NB4 (cell line): Measurements from ENCODE around the gene RSPO3.

ENCODE experiments used
- MAX ChIP-seq: IDR thresholded peaks from 2 replicates; pipeline ENCODE4 v1.6.1; 2011; ENCODE audit warnings: low read depth, low read length
- MYC ChIP-seq: IDR thresholded peaks from 2 replicates; pipeline ENCODE4 v1.6.1; 2011; ENCODE audit warnings: low read depth, low read length
- POLR2A ChIP-seq: IDR thresholded peaks from 2 replicates; pipeline ENCODE4 v1.6.1; 2011; ENCODE audit warnings: mild to moderate bottlenecking; ENCODE audit not compliant: insufficient read length; ENCODE audit errors: extremely low read depth
- TF ChIP-seq, protein P1 (sequence below): IDR thresholded peaks from one replicate; pipeline ENCODE4 v1.5.1; 2012; ENCODE audit warnings: low read depth, low read length

DNA sequence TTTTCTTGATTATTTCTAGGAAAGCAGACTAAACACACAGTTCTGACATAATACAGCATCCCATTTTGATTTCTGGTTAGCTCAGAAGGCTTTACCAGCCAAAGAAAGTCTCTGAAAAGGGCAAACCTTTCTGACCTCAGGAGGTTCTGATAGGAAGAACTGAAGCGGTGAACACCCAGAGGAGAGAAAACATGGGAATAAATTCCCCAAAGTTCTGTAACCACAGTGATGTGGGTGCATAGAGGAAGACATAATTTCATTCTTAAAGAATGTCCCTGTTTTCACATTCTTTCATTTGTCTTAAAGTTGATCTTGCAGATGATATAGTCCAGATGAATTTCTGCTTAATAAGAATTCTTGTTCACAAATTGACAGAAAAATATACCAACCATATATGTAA, 60.3 kb downstream of the RSPO3 start:
- TF ChIP-seq, protein P1, sequence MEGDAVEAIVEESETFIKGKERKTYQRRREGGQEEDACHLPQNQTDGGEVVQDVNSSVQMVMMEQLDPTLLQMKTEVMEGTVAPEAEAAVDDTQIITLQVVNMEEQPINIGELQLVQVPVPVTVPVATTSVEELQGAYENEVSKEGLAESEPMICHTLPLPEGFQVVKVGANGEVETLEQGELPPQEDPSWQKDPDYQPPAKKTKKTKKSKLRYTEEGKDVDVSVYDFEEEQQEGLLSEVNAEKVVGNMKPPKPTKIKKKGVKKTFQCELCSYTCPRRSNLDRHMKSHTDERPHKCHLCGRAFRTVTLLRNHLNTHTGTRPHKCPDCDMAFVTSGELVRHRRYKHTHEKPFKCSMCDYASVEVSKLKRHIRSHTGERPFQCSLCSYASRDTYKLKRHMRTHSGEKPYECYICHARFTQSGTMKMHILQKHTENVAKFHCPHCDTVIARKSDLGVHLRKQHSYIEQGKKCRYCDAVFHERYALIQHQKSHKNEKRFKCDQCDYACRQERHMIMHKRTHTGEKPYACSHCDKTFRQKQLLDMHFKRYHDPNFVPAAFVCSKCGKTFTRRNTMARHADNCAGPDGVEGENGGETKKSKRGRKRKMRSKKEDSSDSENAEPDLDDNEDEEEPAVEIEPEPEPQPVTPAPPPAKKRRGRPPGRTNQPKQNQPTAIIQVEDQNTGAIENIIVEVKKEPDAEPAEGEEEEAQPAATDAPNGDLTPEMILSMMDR = no peak
- no peak for TF ChIP-seq POLR2A
- TF ChIP-seq MYC = no peak
- TF ChIP-seq MAX = no peak
